Fibroblast of skin of right quadriceps (primary cell): ENCODE data around the gene AFAP1.
A peak's percentile ranks its signal among the peaks of the same experiment; 100 is the strongest.

Experiments used
- DNase-seq: peaks from one replicate; pipeline ENCODE4 v3.0.0-alpha.2; 2013

Gene AFAP1

GRCh38 chr4:7862561-7863192 is 77.0 kb downstream of the AFAP1 start:
- DNase-seq: peak; percentile 25

GRCh38 chr4:7861440-7861881 is 78.2 kb downstream of the AFAP1 start:
- peak; percentile 99 for DNase-seq

GRCh38 chr4:7860600-7861163 is 79.0 kb downstream of the AFAP1 start:
- DNase-seq: no peak

- DNase-seq: no peak
Observed at GRCh38 chr4:7859326-7859725, 80.3 kb downstream of the AFAP1 start.

GRCh38 chr4:7858498-7858897 is 81.2 kb downstream of the AFAP1 start:
- no peak for DNase-seq

- no peak for DNase-seq
Observed at GRCh38 chr4:7857993-7858392, 81.7 kb downstream of the AFAP1 start.

GRCh38 chr4:7857238-7857701 is 82.4 kb downstream of the AFAP1 start:
- DNase-seq: peak; percentile 93

GRCh38 chr4:7855731-7856130 is 83.9 kb downstream of the AFAP1 start:
- DNase-seq: no peak

- no peak for DNase-seq
Observed at GRCh38 chr4:7854697-7855370, 84.8 kb downstream of the AFAP1 start.

GRCh38 chr4:7854216-7854615 is 85.4 kb downstream of the AFAP1 start:
- no peak for DNase-seq

GRCh38 chr4:7853271-7853670 is 86.4 kb downstream of the AFAP1 start:
- no peak for DNase-seq

- DNase-seq: no peak
Observed at GRCh38 chr4:7852568-7853185, 87.0 kb downstream of the AFAP1 start.

GRCh38 chr4:7850489-7850888 is 89.2 kb downstream of the AFAP1 start:
- no peak for DNase-seq

- DNase-seq: no peak
Observed at GRCh38 chr4:7847206-7847605, 92.5 kb downstream of the AFAP1 start.

GRCh38 chr4:7845493-7846128 is 94.0 kb downstream of the AFAP1 start:
- DNase-seq: no peak

GRCh38 chr4:7844594-7844991 is 95.1 kb downstream of the AFAP1 start:
- peak; percentile 97 for DNase-seq

GRCh38 chr4:7843831-7844593 is 95.6 kb downstream of the AFAP1 start:
- DNase-seq: peak; percentile 81

- peak; percentile 100 for DNase-seq
Observed at GRCh38 chr4:7842384-7843279, 97.0 kb downstream of the AFAP1 start.

- DNase-seq: no peak
Observed at GRCh38 chr4:7841894-7842293, 97.8 kb downstream of the AFAP1 start.

- no peak for DNase-seq
Observed at GRCh38 chr4:7841071-7841470, 98.6 kb downstream of the AFAP1 start.

- no peak for DNase-seq
Observed at GRCh38 chr4:7839856-7840255, 99.8 kb downstream of the AFAP1 start.
